ENCODE measurements around the gene UBR1. TPM values are rescaled to one million over a fixed set of nuclear protein-coding genes. Genes with fewer than 3 reads are reported as not detected.
A peak's percentile ranks its signal among the peaks of the same experiment; 100 is the strongest.
"Not testable (repeated sequence)": the region's sequence is repeated elsewhere in the genome, so short reads cannot be mapped to it uniquely, and the experiment has no call there.

UBR1 gene
- total RNA-seq, 2 donors from 2014 or later, result 21.4 to 26.2 TPM

GRCh38 chr15:43132830-43133429 is 27.1 kb upstream of the UBR1 start:
- Histone ChIP-seq H3K4me1 (peaks cover 8% of the 10 kb centered on the region), H3K9me3 (no peaks in the 10 kb centered on the region), H3K36me3 (no peaks in the 10 kb centered on the region), H3K27me3 (no peaks in the 10 kb centered on the region), H3K27ac (peak overlapping the region; percentile 94), H3K9ac (ENCODE audit: low read depth in 2 of 2, low read length in 2 of 2) (peak overlapping the region; percentile 92 to 94), H3K4me3 (peak overlapping the region; percentile 98)
- intact Hi-C loops (cut with DNase I), result no loop called here
- DNase-seq, result peak; percentile 49
- no peak for TF ChIP-seq CTCF (IDR thresholded peaks at IDR 0.05)

GRCh38 chr15:43128980-43129335 is 23.1 kb upstream of the UBR1 start:
- Histone ChIP-seq H3K4me3 (no peak overlapping the region), H3K27ac (no peak overlapping the region), H3K9me3 (no peaks in the 10 kb centered on the region), H3K36me3 (no peaks in the 10 kb centered on the region), H3K4me1 (peaks cover 14% of the 10 kb centered on the region), H3K9ac (ENCODE audit: low read depth in 2 of 2, low read length in 2 of 2) (no peak overlapping the region), H3K27me3 (no peaks in the 10 kb centered on the region)
- intact Hi-C loops (cut with DNase I), result no loop called here
- no peak for TF ChIP-seq CTCF (IDR thresholded peaks at IDR 0.05)
- no peak for DNase-seq

GRCh38 chr15:43128174-43128979 is 22.5 kb upstream of the UBR1 start:
- not testable (repeated sequence) for DNase-seq
- peak overlapping the region; percentile 60 for H3K27ac ChIP-seq

GRCh38 chr15:43127752-43128151 is 21.9 kb upstream of the UBR1 start:
- peaks cover 14% of the 10 kb centered on the region for H3K4me1 ChIP-seq
- H3K9me3 ChIP-seq, result no peaks in the 10 kb centered on the region
- TF ChIP-seq CTCF (IDR thresholded peaks at IDR 0.05), result no peak
- no peak overlapping the region for H3K4me3 ChIP-seq
- H3K9ac ChIP-seq (ENCODE audit: low read depth in 2 of 2, low read length in 2 of 2), result peak overlapping the region in 1 of 2 donors; percentile 26
- no peaks in the 10 kb centered on the region for H3K27me3 ChIP-seq
- peak overlapping the region; percentile 60 for H3K27ac ChIP-seq
- intact Hi-C loops (cut with DNase I), result no loop called here
- DNase-seq, result no peak
- no peaks in the 10 kb centered on the region for H3K36me3 ChIP-seq

More at GRCh38 chr15:43128174-43128979, 22.5 kb upstream of the UBR1 start:
- H3K4me3 ChIP-seq; H3K9ac ChIP-seq (ENCODE audit: low read depth in 2 of 2, low read length in 2 of 2); H3K36me3 ChIP-seq; intact Hi-C loops (cut with DNase I); H3K27me3 ChIP-seq; H3K9me3 ChIP-seq: not testable (repeated sequence)
- peaks cover 14% of the 10 kb centered on the region for H3K4me1 ChIP-seq

GRCh38 chr15:43126356-43126755 is 20.5 kb upstream of the UBR1 start:
- intact Hi-C loops (cut with DNase I), result no loop called here
- Histone ChIP-seq H3K4me3 (no peak overlapping the region), H3K4me1 (peaks cover 14% of the 10 kb centered on the region), H3K9me3 (no peaks in the 10 kb centered on the region), H3K9ac (ENCODE audit: low read depth in 2 of 2, low read length in 2 of 2) (no peak overlapping the region), H3K36me3 (no peaks in the 10 kb centered on the region), H3K27me3 (no peaks in the 10 kb centered on the region), H3K27ac (peak overlapping the region; percentile 4)
- no peak for TF ChIP-seq CTCF (IDR thresholded peaks at IDR 0.05)
- no peak for DNase-seq

- Histone ChIP-seq H3K36me3 (no peaks in the 10 kb centered on the region), H3K4me3 (no peak overlapping the region), H3K9ac (ENCODE audit: low read depth in 2 of 2, low read length in 2 of 2) (no peak overlapping the region), H3K9me3 (no peaks in the 10 kb centered on the region), H3K27me3 (no peaks in the 10 kb centered on the region), H3K4me1 (peaks cover 14% of the 10 kb centered on the region), H3K27ac (no peak overlapping the region)
- no peak for DNase-seq
- intact Hi-C loops (cut with DNase I), result no loop called here
- TF ChIP-seq CTCF (IDR thresholded peaks at IDR 0.05), result no peak
These were observed 19.3 kb upstream of the UBR1 start for GRCh38 chr15:43125100-43125661.

All from colonic mucosa (tissue), 4 donors.